ENCODE measurements around the gene MYLIP.

DNA sequence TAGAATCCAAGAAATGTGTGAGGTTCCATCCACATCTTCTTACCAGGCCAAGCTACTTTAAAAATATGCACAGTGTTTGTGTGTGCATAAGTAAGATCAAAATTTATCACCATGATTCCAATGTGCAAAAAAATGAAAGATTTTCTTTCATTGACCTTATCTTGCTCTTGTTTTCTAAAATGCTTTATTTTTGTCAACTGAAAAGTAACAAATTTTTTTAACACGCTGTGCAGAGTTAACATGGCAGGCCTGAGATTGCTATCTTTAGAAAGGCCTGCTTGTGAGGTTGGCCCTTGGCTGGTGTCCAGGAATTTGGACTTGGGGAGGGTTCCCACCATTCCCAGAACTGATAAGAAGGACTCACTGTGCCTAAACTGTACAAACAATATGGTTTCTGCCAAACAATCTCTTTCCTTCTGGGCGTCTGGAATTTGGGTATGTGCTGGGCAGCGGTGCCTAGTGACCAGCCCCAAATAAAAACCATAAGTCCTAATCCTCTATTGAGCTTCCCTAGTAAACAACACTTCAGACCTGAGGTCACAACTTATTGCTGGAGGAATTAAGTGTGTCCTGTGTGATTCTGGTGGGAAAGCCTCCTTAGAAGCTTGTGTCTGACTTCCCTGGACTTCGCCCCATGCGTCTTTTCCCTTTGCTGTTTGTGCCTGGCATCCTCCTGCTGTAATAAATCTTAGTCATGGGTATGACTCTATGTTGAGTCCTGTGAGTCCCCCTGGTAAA lies 19.8 kb upstream of the MYLIP start:
- TF ChIP-seq ZNF777 (tag by site-specific recombination; IDR thresholded peaks at IDR 0.05; ENCODE audit: borderline replicate concordance) (no peak), KLF9 (tag by site-specific recombination; IDR thresholded peaks at IDR 0.05; ENCODE audit: low read depth) (no peak), ZNF302 (tag by site-specific recombination; IDR thresholded peaks at IDR 0.05; ENCODE audit: low read depth) (no peak), SP3 (tag by site-specific recombination; IDR thresholded peaks at IDR 0.05) (no peak), ZNF707 (tag by site-specific recombination; IDR thresholded peaks at IDR 0.05) (no peak), MZF1 (tag by site-specific recombination; IDR thresholded peaks at IDR 0.05; ENCODE audit: borderline replicate concordance) (no peak), ZSCAN30 (tag by site-specific recombination; IDR thresholded peaks at IDR 0.05) (no peak)
- TF ChIP-seq, protein P1, sequence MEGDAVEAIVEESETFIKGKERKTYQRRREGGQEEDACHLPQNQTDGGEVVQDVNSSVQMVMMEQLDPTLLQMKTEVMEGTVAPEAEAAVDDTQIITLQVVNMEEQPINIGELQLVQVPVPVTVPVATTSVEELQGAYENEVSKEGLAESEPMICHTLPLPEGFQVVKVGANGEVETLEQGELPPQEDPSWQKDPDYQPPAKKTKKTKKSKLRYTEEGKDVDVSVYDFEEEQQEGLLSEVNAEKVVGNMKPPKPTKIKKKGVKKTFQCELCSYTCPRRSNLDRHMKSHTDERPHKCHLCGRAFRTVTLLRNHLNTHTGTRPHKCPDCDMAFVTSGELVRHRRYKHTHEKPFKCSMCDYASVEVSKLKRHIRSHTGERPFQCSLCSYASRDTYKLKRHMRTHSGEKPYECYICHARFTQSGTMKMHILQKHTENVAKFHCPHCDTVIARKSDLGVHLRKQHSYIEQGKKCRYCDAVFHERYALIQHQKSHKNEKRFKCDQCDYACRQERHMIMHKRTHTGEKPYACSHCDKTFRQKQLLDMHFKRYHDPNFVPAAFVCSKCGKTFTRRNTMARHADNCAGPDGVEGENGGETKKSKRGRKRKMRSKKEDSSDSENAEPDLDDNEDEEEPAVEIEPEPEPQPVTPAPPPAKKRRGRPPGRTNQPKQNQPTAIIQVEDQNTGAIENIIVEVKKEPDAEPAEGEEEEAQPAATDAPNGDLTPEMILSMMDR (tag by site-specific recombination; IDR thresholded peaks at IDR 0.05) = no peak
- TF ChIP-seq, protein P2, sequence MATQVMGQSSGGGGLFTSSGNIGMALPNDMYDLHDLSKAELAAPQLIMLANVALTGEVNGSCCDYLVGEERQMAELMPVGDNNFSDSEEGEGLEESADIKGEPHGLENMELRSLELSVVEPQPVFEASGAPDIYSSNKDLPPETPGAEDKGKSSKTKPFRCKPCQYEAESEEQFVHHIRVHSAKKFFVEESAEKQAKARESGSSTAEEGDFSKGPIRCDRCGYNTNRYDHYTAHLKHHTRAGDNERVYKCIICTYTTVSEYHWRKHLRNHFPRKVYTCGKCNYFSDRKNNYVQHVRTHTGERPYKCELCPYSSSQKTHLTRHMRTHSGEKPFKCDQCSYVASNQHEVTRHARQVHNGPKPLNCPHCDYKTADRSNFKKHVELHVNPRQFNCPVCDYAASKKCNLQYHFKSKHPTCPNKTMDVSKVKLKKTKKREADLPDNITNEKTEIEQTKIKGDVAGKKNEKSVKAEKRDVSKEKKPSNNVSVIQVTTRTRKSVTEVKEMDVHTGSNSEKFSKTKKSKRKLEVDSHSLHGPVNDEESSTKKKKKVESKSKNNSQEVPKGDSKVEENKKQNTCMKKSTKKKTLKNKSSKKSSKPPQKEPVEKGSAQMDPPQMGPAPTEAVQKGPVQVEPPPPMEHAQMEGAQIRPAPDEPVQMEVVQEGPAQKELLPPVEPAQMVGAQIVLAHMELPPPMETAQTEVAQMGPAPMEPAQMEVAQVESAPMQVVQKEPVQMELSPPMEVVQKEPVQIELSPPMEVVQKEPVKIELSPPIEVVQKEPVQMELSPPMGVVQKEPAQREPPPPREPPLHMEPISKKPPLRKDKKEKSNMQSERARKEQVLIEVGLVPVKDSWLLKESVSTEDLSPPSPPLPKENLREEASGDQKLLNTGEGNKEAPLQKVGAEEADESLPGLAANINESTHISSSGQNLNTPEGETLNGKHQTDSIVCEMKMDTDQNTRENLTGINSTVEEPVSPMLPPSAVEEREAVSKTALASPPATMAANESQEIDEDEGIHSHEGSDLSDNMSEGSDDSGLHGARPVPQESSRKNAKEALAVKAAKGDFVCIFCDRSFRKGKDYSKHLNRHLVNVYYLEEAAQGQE (tag by site-specific recombination; IDR thresholded peaks at IDR 0.05) = no peak
- TF ChIP-seq, protein P3, sequence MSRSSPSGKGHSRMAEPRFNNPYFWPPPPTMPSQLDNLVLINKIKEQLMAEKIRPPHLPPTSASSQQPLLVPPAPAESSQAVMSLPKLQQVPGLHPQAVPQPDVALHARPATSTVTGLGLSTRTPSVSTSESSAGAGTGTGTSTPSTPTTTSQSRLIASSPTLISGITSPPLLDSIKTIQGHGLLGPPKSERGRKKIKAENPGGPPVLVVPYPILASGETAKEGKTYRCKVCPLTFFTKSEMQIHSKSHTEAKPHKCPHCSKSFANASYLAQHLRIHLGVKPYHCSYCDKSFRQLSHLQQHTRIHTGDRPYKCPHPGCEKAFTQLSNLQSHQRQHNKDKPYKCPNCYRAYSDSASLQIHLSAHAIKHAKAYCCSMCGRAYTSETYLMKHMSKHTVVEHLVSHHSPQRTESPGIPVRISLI (tag by site-specific recombination; IDR thresholded peaks at IDR 0.05) = no peak
